Measurements from ENCODE around the gene HELZ2.

HELZ2 gene

GRCh38 chr20:63567386-63568169, 6.5 kb downstream of the HELZ2 start:
- 95% methylated on average over 36 of the region's 37 CpGs for WGBS
- Histone ChIP-seq H3K27ac (ENCODE audit: low read depth, low read length) (no peak overlapping the region), H3K9ac (ENCODE audit: low read depth, low read length) (no peak overlapping the region), H3K4me1 (ENCODE audit: insufficient read depth, low read length) (no peaks in the 10 kb centered on the region), H3K9me3 (ENCODE audit: insufficient read depth, low read depth, low read length) (no peaks in the 10 kb centered on the region), H3K4me3 (ENCODE audit: low read length) (no peak overlapping the region), H3K27me3 (ENCODE audit: insufficient read depth, low read length) (no peaks in the 10 kb centered on the region), H3K36me3 (ENCODE audit: insufficient read depth, low read length) (no peaks in the 10 kb centered on the region)

GRCh38 chr20:63567136-63567385, 7.0 kb downstream of the HELZ2 start:
- no peaks in the 10 kb centered on the region for H3K36me3 ChIP-seq (ENCODE audit: insufficient read depth, low read length)
- WGBS, result 97% methylated on average over 22 of the region's 22 CpGs
- no peaks in the 10 kb centered on the region for H3K9me3 ChIP-seq (ENCODE audit: insufficient read depth, low read depth, low read length)
- no peaks in the 10 kb centered on the region for H3K27me3 ChIP-seq (ENCODE audit: insufficient read depth, low read length)
- H3K4me3 ChIP-seq (ENCODE audit: low read length), result no peak overlapping the region
- H3K4me1 ChIP-seq (ENCODE audit: insufficient read depth, low read length), result no peaks in the 10 kb centered on the region
- no peak overlapping the region for H3K9ac ChIP-seq (ENCODE audit: low read depth, low read length)
- H3K27ac ChIP-seq (ENCODE audit: low read depth, low read length), result no peak overlapping the region

GRCh38 chr20:63566395-63567135, 7.5 kb downstream of the HELZ2 start:
- Histone ChIP-seq H3K9me3 (ENCODE audit: insufficient read depth, low read depth, low read length) (no peaks in the 10 kb centered on the region), H3K9ac (ENCODE audit: low read depth, low read length) (no peak overlapping the region), H3K36me3 (ENCODE audit: insufficient read depth, low read length) (no peaks in the 10 kb centered on the region), H3K27me3 (ENCODE audit: insufficient read depth, low read length) (no peaks in the 10 kb centered on the region), H3K4me1 (ENCODE audit: insufficient read depth, low read length) (no peaks in the 10 kb centered on the region), H3K27ac (ENCODE audit: low read depth, low read length) (no peak overlapping the region), H3K4me3 (ENCODE audit: low read length) (no peak overlapping the region)
- WGBS, result 92% methylated on average over 46 of the region's 46 CpGs

GRCh38 chr20:63565699-63566335, 8.2 kb downstream of the HELZ2 start:
- no peak overlapping the region for H3K27ac ChIP-seq (ENCODE audit: low read depth, low read length)
- H3K36me3 ChIP-seq (ENCODE audit: insufficient read depth, low read length), result no peaks in the 10 kb centered on the region
- no peaks in the 10 kb centered on the region for H3K27me3 ChIP-seq (ENCODE audit: insufficient read depth, low read length)
- no peaks in the 10 kb centered on the region for H3K4me1 ChIP-seq (ENCODE audit: insufficient read depth, low read length)
- H3K4me3 ChIP-seq (ENCODE audit: low read length), result no peak overlapping the region
- no peak overlapping the region; the same call in 1 of the 2 replicates for H3K9ac ChIP-seq (ENCODE audit: low read depth, low read length)
- H3K9me3 ChIP-seq (ENCODE audit: insufficient read depth, low read depth, low read length), result no peaks in the 10 kb centered on the region
- 96% methylated on average over 43 of the region's 43 CpGs for WGBS

DNA sequence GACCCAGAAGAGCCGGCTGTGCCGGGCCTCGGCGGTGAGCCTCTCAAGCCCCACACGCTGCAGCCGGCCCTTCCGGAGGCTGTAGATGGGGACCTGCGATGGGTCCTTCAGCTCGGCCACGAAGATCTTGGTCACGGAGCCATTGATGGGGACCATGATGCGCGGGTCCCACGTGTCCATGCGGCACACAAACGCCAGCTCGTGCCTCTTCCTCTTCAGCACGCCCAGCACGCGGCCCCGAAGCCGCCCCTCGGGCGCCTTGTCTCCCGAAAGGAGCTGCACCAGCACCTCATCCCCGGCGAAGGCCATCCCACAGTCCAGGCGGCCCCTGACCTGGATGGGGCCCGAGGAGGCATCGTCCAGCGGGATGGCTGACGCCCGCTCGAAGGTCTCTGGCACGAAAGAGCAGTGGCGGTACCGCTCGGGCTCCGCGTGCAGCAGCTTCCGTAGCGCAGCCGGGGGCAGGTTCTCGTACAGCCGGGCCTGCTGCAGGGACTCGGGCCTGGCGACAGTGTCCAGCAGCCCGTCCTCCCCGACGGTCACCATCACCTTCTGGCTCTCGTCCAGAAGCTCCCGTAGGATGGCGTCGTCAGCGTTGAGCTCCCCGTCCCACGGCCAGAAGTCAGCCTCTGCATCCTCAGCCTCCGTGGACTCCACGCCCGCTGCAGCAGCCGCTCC, 8.9 kb downstream of the HELZ2 start:
- no peaks in the 10 kb centered on the region for H3K27me3 ChIP-seq (ENCODE audit: insufficient read depth, low read length)
- H3K9ac ChIP-seq (ENCODE audit: low read depth, low read length), result no peak overlapping the region; the same call in 1 of the 2 replicates
- no peaks in the 10 kb centered on the region for H3K36me3 ChIP-seq (ENCODE audit: insufficient read depth, low read length)
- 95% methylated on average over 61 of the region's 61 CpGs for WGBS
- H3K4me3 ChIP-seq (ENCODE audit: low read length), result no peak overlapping the region
- H3K9me3 ChIP-seq (ENCODE audit: insufficient read depth, low read depth, low read length), result no peaks in the 10 kb centered on the region
- H3K4me1 ChIP-seq (ENCODE audit: insufficient read depth, low read length), result no peaks in the 10 kb centered on the region
- H3K27ac ChIP-seq (ENCODE audit: low read depth, low read length), result no peak overlapping the region

DNA sequence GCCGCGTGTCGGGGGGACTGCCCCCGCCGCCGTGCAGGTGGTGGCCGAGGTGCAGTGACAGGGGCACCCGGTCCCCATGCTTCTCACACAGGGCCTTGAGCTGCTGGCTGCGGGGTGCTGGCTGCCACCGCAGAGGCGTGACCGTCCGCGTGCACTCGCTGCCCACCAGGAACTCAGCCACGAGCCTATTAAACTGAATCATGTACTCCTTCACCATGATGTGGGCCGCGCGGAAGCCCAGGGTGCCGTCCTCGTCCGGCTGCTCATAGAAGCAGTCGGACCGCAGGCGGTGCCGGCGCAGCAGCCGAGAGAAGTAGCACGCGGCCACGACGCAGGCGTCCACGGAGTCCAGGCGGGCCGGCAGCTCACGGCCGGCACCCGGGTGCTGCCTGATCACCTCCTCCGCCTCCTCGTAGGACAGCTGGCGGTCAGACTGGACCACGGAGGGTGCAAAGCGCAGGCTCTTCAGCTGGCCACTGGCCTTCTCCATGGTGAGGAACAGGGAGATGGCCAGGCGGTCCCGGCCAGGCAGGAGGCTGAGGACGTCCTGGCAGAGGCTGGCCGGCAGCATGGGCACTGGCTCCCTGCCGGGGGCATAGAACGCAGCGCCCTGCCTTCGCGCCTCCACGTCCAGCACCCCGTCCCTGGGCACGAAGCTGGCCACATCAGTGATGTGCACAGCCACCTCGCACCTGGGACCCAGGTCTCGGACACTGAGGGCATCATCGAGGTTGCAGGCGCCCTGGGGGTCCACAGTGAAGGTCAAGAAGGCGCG, 9.8 kb downstream of the HELZ2 start:
- Histone ChIP-seq H3K9me3 (ENCODE audit: insufficient read depth, low read depth, low read length) (no peaks in the 10 kb centered on the region), H3K27me3 (ENCODE audit: insufficient read depth, low read length) (no peaks in the 10 kb centered on the region), H3K27ac (ENCODE audit: low read depth, low read length) (no peak overlapping the region), H3K9ac (ENCODE audit: low read depth, low read length) (no peak overlapping the region), H3K4me3 (ENCODE audit: low read length) (no peak overlapping the region), H3K4me1 (ENCODE audit: insufficient read depth, low read length) (no peaks in the 10 kb centered on the region), H3K36me3 (ENCODE audit: insufficient read depth, low read length) (no peaks in the 10 kb centered on the region)
- 96% methylated on average over 62 of the region's 62 CpGs for WGBS

GRCh38 chr20:63563225-63563935, 10.7 kb downstream of the HELZ2 start:
- no peaks in the 10 kb centered on the region for H3K9me3 ChIP-seq (ENCODE audit: insufficient read depth, low read depth, low read length)
- no peak overlapping the region for H3K9ac ChIP-seq (ENCODE audit: low read depth, low read length)
- H3K4me3 ChIP-seq (ENCODE audit: low read length), result no peak overlapping the region
- no peaks in the 10 kb centered on the region for H3K27me3 ChIP-seq (ENCODE audit: insufficient read depth, low read length)
- H3K36me3 ChIP-seq (ENCODE audit: insufficient read depth, low read length), result no peaks in the 10 kb centered on the region
- H3K4me1 ChIP-seq (ENCODE audit: insufficient read depth, low read length), result no peaks in the 10 kb centered on the region
- no peak overlapping the region for H3K27ac ChIP-seq (ENCODE audit: low read depth, low read length)
- 95% methylated on average over 55 of the region's 55 CpGs for WGBS

DNA sequence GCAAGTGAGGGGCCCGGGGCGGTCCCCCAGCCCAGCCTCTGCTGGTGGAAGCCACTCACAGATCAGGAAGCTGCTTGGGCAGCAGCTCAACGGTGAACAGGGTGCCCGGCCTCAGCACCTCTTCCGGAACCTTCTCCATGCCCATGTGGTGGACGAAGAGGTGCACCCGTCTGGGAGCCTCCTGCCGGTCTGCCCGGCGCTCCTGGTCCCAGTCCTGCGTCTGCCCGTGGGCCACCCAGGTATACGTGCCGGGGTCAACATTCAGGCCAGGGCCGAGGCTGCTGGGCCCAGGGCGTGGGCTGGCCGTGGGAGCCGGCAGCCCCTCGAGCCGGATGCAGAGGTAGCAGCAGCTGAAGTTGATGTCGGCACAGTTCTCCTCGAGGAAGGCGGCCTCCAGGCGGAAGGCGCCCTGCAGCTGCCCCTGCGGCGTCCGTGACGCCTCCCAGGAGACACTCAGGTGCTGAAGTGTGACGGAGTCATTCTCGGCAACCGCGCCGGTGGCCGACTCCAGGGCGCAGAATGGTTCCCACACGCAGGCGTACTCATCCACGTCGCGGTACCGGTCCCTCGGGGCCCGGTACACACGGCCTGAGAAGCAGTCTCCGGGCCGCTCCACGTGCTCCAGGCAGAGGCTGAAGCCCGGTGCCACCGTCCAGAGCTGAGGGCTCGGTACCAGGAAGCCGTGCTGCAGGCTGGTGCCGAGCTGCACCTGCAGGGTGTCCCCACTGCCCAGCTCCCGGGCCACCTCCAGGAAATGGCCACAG, 11.4 kb downstream of the HELZ2 start:
- Histone ChIP-seq H3K9ac (ENCODE audit: low read depth, low read length) (no peak overlapping the region), H3K4me1 (ENCODE audit: insufficient read depth, low read length) (no peaks in the 10 kb centered on the region), H3K36me3 (ENCODE audit: insufficient read depth, low read length) (no peaks in the 10 kb centered on the region), H3K27ac (ENCODE audit: low read depth, low read length) (no peak overlapping the region), H3K4me3 (ENCODE audit: low read length) (no peak overlapping the region), H3K9me3 (ENCODE audit: insufficient read depth, low read depth, low read length) (no peaks in the 10 kb centered on the region), H3K27me3 (ENCODE audit: insufficient read depth, low read length) (no peaks in the 10 kb centered on the region)
- 96% methylated on average over 54 of the region's 54 CpGs for WGBS

DNA sequence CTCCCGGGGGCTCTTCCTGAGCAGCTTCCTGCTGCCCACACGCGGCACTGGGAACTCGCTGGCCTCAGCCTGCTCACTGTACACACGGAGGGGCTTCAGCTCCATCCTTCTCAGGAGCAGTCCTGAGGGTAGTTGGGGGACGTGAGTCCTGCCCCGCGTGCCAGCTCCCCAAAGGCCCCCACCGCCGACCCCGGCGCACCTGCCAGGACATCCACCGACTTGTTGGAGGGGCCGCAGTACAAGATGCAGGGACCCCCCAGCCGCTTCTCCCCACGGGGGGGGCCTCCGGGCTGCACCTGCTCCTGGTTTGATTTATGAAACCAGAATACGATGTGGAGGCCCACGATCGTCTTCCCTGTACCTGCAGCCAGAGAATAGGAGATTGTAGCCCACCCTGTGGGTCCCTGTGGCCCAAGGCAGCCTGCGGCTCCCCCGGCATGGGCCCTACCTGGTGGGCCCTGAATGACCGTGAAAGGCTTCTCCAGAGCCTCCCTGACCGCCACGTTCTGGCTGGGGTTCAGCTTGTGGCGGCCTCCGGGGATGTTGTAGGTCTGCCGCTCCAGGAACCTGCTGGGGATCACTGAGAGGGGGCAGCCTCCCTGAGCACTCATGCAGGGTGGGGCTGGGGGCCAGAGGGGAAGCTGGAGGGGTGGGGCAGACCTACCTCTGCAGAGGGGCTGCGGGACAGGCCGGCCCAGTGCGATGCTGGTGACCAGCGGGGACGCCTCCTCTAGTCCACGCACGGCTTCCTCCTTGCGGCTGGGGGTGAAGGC, 12.2 kb downstream of the HELZ2 start:
- Histone ChIP-seq H3K9ac (ENCODE audit: low read depth, low read length) (no peak overlapping the region), H3K4me3 (ENCODE audit: low read length) (no peak overlapping the region), H3K27ac (ENCODE audit: low read depth, low read length) (no peak overlapping the region), H3K9me3 (ENCODE audit: insufficient read depth, low read depth, low read length) (no peaks in the 10 kb centered on the region), H3K36me3 (ENCODE audit: insufficient read depth, low read length) (no peaks in the 10 kb centered on the region), H3K27me3 (ENCODE audit: insufficient read depth, low read length) (no peaks in the 10 kb centered on the region), H3K4me1 (ENCODE audit: insufficient read depth, low read length) (no peaks in the 10 kb centered on the region)
- WGBS, result 92% methylated on average over 36 of the region's 36 CpGs

All from HUES64 (cell line).